Parathyroid adenoma (tissue), 2 donors: Measurements from ENCODE around the gene VEGFB.

Experiments
- H2AFZ ChIP-seq: fragments of 300-600 bp; sonication (generic); one replicate; pipeline ENCODE4 v1.7.0; 2017; ENCODE audit warnings: antibody characterized with exemption, mild to moderate bottlenecking
- H3K27ac ChIP-seq: fragments of 300-600 bp; sonication (generic); one replicate; pipeline ENCODE4 v1.7.0; 2017
- H3K27me3 ChIP-seq: fragments of 300-600 bp; sonication (generic); one replicate; pipeline ENCODE4 v1.7.0; 2017; ENCODE audit warnings: low read length; ENCODE audit not compliant: control insufficient read depth, insufficient read depth
- H3K36me3 ChIP-seq: fragments of 300-600 bp; sonication (generic); one replicate; pipeline ENCODE4 v1.7.0; 2017; ENCODE audit warnings: low read length; ENCODE audit not compliant: control insufficient read depth, insufficient read depth
- H3K4me1 ChIP-seq: fragments of 300-600 bp; sonication (generic); one replicate; pipeline ENCODE4 v1.7.0; 2017; ENCODE audit warnings: control low read depth
- H3K4me2 ChIP-seq: fragments of 300-600 bp; sonication (generic); one replicate; pipeline ENCODE4 v1.7.0; 2017; ENCODE audit warnings: low read length
- H3K4me3 ChIP-seq: fragments of 300-600 bp; sonication (generic); one replicate; pipeline ENCODE4 v1.7.0; 2017; ENCODE audit warnings: low read depth, low read length
- H3K79me2 ChIP-seq: fragments of 300-600 bp; sonication (generic); one replicate; pipeline ENCODE4 v1.7.0; 2017; ENCODE audit warnings: control low read depth
- H3K9ac ChIP-seq: fragments of 300-600 bp; sonication (generic); one replicate; pipeline ENCODE4 v1.7.0; 2017; ENCODE audit warnings: mild to moderate bottlenecking
- H3K9me3 ChIP-seq: fragments of 300-600 bp; sonication (generic); one replicate; pipeline ENCODE4 v1.7.0; 2017; ENCODE audit warnings: low read length; ENCODE audit not compliant: control insufficient read depth
- TF ChIP-seq, protein P1 (sequence below): fragments of 300-600 bp; sonication (generic); IDR thresholded peaks from one replicate; pipeline ENCODE4 v1.7.0; 2017; ENCODE audit warnings: antibody characterized with exemption, mild to moderate bottlenecking
- donor health status: primary hyperparathyroidism.

VEGFB gene

DNA sequence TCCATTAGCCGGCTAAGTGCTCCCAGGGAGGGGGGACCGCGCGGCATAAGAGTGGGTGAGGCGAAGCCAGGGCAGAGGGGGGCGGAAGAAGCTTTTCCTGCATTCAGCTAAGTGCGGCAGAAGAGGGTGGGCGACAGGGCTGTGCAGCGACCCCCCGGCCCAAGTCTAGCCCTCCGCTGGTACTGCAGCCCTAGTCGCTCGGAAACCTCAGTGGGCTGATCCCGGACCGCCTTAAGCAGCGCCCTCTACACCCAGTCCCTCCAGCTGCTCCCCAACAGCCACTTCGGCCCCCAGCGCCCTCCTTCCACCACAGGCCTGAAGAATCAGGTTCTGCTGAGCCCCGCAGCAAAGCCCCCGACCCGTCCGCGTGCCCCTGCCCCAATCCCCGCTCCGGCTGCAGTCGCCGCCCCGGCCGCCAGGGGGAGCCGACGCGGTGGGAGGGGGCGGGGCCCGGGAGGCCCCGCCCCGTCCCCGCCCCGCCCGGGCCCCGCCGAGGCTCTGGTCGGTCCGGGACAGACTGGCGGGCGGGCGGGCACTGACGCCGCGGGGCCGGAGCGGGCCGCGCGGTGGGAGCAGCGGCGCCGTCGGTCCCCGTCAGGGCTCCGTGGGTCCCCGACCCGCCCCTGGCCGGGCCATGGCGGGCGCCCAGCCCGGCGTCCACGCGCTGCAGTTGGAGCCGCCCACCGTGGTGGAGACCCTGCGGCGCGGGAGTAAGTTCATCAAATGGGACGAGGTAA, 16.8 kb downstream of the VEGFB start, which contains the start of gene PLCB3:
PLCB3 (plus strand) TSS at position 515 of the 737 bp plus-strand sequence; CDS start at position 635, 120 bp downstream.
- Histone ChIP-seq H3K36me3 (no peaks in the 10 kb centered on the region), H3K4me1 (peaks cover 20% of the 10 kb centered on the region), H3K27ac (peak within 1 kb of the TSS; percentile 27), H3K79me2 (no peaks in the 10 kb centered on the region), H3K27me3 (no peaks in the 10 kb centered on the region), H3K4me2 (peak within 1 kb of the TSS; percentile 89), H2AFZ (peak within 1 kb of the TSS; percentile 72), H3K9me3 (no peaks in the 10 kb centered on the region), H3K9ac (peak within 1 kb of the TSS; percentile 5), H3K4me3 (peak within 1 kb of the TSS; percentile 59)
- TF ChIP-seq, protein P1, sequence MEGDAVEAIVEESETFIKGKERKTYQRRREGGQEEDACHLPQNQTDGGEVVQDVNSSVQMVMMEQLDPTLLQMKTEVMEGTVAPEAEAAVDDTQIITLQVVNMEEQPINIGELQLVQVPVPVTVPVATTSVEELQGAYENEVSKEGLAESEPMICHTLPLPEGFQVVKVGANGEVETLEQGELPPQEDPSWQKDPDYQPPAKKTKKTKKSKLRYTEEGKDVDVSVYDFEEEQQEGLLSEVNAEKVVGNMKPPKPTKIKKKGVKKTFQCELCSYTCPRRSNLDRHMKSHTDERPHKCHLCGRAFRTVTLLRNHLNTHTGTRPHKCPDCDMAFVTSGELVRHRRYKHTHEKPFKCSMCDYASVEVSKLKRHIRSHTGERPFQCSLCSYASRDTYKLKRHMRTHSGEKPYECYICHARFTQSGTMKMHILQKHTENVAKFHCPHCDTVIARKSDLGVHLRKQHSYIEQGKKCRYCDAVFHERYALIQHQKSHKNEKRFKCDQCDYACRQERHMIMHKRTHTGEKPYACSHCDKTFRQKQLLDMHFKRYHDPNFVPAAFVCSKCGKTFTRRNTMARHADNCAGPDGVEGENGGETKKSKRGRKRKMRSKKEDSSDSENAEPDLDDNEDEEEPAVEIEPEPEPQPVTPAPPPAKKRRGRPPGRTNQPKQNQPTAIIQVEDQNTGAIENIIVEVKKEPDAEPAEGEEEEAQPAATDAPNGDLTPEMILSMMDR = peak; percentile 51

DNA sequence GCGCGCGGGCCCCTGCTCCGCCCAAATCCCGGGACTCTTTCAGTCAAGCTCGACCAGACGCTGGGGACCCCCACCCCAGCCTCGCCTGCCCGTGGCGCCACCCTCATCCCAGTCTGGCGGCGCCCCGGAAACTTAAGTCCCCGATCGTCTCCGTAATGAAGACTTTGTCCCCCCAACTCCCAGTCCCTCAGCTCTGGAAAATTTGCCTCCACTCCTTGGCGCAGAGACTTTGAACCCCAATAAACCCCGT, 17.3 kb downstream of the VEGFB start:
- Histone ChIP-seq H2AFZ (no peak overlapping the region), H3K4me1 (peaks cover 23% of the 10 kb centered on the region), H3K27me3 (no peaks in the 10 kb centered on the region), H3K9ac (no peak overlapping the region), H3K4me3 (peak overlapping the region; percentile 59), H3K4me2 (peak overlapping the region; percentile 89), H3K79me2 (no peaks in the 10 kb centered on the region), H3K9me3 (no peaks in the 10 kb centered on the region), H3K27ac (peak overlapping the region; percentile 9), H3K36me3 (no peaks in the 10 kb centered on the region)
- TF ChIP-seq, protein P1 = no peak

DNA sequence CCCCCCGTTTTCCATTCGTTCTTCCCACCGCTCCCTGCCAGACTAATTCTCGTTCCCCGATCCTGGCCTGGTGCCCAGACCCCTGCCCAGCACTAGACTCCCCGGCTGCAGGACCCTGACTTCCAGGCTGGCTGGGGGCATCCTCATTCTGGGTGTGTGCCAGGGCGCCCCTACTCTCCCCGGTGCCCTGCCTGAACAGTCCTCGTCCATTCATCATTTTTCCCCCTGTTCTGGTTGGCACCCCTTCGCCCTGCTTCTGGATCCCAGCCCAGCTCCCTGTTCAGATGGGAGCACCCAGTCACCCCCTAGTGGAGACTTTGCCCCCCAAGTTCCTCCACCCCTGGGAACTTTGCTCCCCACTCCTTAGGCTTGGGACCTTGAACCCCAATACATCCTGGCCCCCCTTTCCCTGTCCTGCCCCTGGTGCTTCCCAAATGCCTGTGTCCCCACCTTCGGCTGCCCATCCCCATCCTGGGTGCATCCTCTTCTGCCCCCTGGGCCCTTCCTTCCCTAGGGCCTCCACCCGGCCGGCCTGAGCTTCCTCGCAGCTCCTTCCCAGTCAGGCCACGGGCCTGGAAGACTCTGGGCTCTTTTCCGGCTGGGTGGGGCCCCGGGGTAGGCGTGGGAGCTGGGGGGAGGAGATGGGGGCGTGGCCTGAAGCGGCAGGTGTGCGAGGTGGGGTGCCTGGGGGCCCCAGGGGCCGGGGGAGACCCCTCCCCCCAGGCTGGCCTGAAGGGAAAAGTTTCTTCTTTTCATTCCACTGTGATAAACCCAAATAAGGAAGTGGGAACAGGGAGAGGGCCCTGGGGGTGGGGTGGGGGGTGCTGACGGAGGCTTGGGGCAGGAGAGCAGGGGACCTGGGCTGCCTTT, 17.9 kb downstream of the VEGFB start:
- no peaks in the 10 kb centered on the region for H3K79me2 ChIP-seq
- TF ChIP-seq, protein P1 = peak; percentile 22
- H3K27ac ChIP-seq = peak overlapping the region; percentile 27
- peak overlapping the region; percentile 89 for H3K4me2 ChIP-seq
- H3K27me3 ChIP-seq = no peaks in the 10 kb centered on the region
- H3K4me1 ChIP-seq = peaks cover 23% of the 10 kb centered on the region
- no peaks in the 10 kb centered on the region for H3K9me3 ChIP-seq
- peak overlapping the region; percentile 59 for H3K4me3 ChIP-seq
- H3K9ac ChIP-seq = peak overlapping the region; percentile 5
- H3K36me3 ChIP-seq = no peaks in the 10 kb centered on the region
- H2AFZ ChIP-seq = no peak overlapping the region

DNA sequence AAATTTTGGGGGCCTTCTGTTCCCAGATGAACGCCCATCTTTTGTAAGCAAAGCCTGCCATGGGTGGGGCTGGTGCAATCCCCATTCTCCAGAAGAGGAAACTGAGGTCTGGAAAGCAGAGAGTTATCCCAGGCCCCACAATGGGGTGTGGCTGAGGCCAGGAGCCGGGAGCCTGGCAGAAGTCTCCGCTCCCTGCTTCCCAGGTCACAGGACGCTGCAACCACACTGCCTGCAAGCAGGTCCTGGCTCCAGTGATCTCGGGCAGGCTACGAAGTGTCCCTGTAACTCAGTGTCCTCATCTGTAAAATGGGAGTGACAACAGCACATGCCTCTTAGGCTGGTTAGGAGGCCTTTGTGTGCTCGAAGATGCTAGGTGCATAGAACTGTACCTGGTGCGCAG, 18.7 kb downstream of the VEGFB start:
- H3K4me2 ChIP-seq = no peak overlapping the region
- no peak overlapping the region for H3K4me3 ChIP-seq
- H2AFZ ChIP-seq = no peak overlapping the region
- H3K27ac ChIP-seq = no peak overlapping the region
- no peak overlapping the region for H3K9ac ChIP-seq
- no peaks in the 10 kb centered on the region for H3K79me2 ChIP-seq
- H3K27me3 ChIP-seq = no peaks in the 10 kb centered on the region
- no peaks in the 10 kb centered on the region for H3K9me3 ChIP-seq
- H3K36me3 ChIP-seq = no peaks in the 10 kb centered on the region
- TF ChIP-seq, protein P1 = no peak
- H3K4me1 ChIP-seq = peaks cover 23% of the 10 kb centered on the region
